ENCODE results near the gene CST1.
A peak's percentile ranks its signal among the peaks of the same experiment; 100 is the strongest.
"Not testable (repeated sequence)": the region's sequence is repeated elsewhere in the genome, so short reads cannot be mapped to it uniquely, and the experiment has no call there.

CST1 gene

GRCh38 chr20:23783447-23783846, 32.7 kb upstream of the CST1 start:
- Histone ChIP-seq H3K4me3 (IDR thresholded peaks at IDR 0.05; ENCODE audit: insufficient read depth, low read depth, low read length) (no peak overlapping the region), H3K36me3 (ENCODE audit: insufficient read depth) (no peaks in the 10 kb centered on the region), H3K4me1 (ENCODE audit: low read depth, poor library complexity, severe bottlenecking) (no peaks in the 10 kb centered on the region), H3K9ac (no peak overlapping the region), H3K79me2 (ENCODE audit: insufficient read depth, low read depth) (no peaks in the 10 kb centered on the region), H3K27me3 (ENCODE audit: insufficient read depth, low read depth) (no peaks in the 10 kb centered on the region), H3K4me2 (no peak overlapping the region), H4K20me1 (ENCODE audit: insufficient read depth) (no peaks in the 10 kb centered on the region), H2AFZ (ENCODE audit: low read depth) (no peak overlapping the region), H3K27ac (no peak overlapping the region)
- TF ChIP-seq CTCF (conservative IDR thresholded peaks at IDR 0.05; ENCODE audit: low read depth, low read length): no peak

GRCh38 chr20:23782366-23782983, 31.7 kb upstream of the CST1 start:
- H3K4me2 ChIP-seq: no peak overlapping the region
- H3K27me3 ChIP-seq (ENCODE audit: insufficient read depth, low read depth): no peaks in the 10 kb centered on the region
- H2AFZ ChIP-seq (ENCODE audit: low read depth): no peak overlapping the region
- no peak overlapping the region for H3K27ac ChIP-seq
- no peak overlapping the region for H3K4me3 ChIP-seq (IDR thresholded peaks at IDR 0.05; ENCODE audit: insufficient read depth, low read depth, low read length)
- no peaks in the 10 kb centered on the region for H3K4me1 ChIP-seq (ENCODE audit: low read depth, poor library complexity, severe bottlenecking)
- peak; percentile 40; the same call in 1 of the 2 replicates for TF ChIP-seq CTCF (conservative IDR thresholded peaks at IDR 0.05; ENCODE audit: low read depth, low read length)
- no peak overlapping the region for H3K9ac ChIP-seq
- no peaks in the 10 kb centered on the region for H4K20me1 ChIP-seq (ENCODE audit: insufficient read depth)
- no peaks in the 10 kb centered on the region for H3K36me3 ChIP-seq (ENCODE audit: insufficient read depth)
- no peaks in the 10 kb centered on the region for H3K79me2 ChIP-seq (ENCODE audit: insufficient read depth, low read depth)

GRCh38 chr20:23778676-23779075, 27.9 kb upstream of the CST1 start:
- H3K4me2 ChIP-seq; H3K4me1 ChIP-seq (ENCODE audit: low read depth, poor library complexity, severe bottlenecking); H3K27me3 ChIP-seq (ENCODE audit: insufficient read depth, low read depth); H3K27ac ChIP-seq; H4K20me1 ChIP-seq (ENCODE audit: insufficient read depth); H3K9ac ChIP-seq; H3K4me3 ChIP-seq (IDR thresholded peaks at IDR 0.05; ENCODE audit: insufficient read depth, low read depth, low read length); H3K36me3 ChIP-seq (ENCODE audit: insufficient read depth); H3K79me2 ChIP-seq (ENCODE audit: insufficient read depth, low read depth); H2AFZ ChIP-seq (ENCODE audit: low read depth): not testable (repeated sequence)

- H3K36me3 ChIP-seq (ENCODE audit: insufficient read depth); H3K9ac ChIP-seq; H4K20me1 ChIP-seq (ENCODE audit: insufficient read depth); H3K4me3 ChIP-seq (IDR thresholded peaks at IDR 0.05; ENCODE audit: insufficient read depth, low read depth, low read length); H2AFZ ChIP-seq (ENCODE audit: low read depth); H3K27ac ChIP-seq; H3K4me2 ChIP-seq; H3K27me3 ChIP-seq (ENCODE audit: insufficient read depth, low read depth); H3K79me2 ChIP-seq (ENCODE audit: insufficient read depth, low read depth); H3K4me1 ChIP-seq (ENCODE audit: low read depth, poor library complexity, severe bottlenecking): not testable (repeated sequence)
Measured at GRCh38 chr20:23777380-23777779, 26.6 kb upstream of the CST1 start.

GRCh38 chr20:23776067-23776771, 25.5 kb upstream of the CST1 start:
- Histone ChIP-seq H2AFZ (ENCODE audit: low read depth) (no peak overlapping the region), H3K36me3 (ENCODE audit: insufficient read depth) (no peaks in the 10 kb centered on the region), H3K4me2 (no peak overlapping the region), H3K4me3 (IDR thresholded peaks at IDR 0.05; ENCODE audit: insufficient read depth, low read depth, low read length) (no peak overlapping the region), H3K27ac (no peak overlapping the region), H3K4me1 (ENCODE audit: low read depth, poor library complexity, severe bottlenecking) (no peaks in the 10 kb centered on the region), H4K20me1 (ENCODE audit: insufficient read depth) (no peaks in the 10 kb centered on the region), H3K79me2 (ENCODE audit: insufficient read depth, low read depth) (no peaks in the 10 kb centered on the region), H3K9ac (no peak overlapping the region), H3K27me3 (ENCODE audit: insufficient read depth, low read depth) (no peaks in the 10 kb centered on the region)
- TF ChIP-seq CTCF (conservative IDR thresholded peaks at IDR 0.05; ENCODE audit: low read depth, low read length): no peak

Data from KMS-11 (cell line).